ENCODE data around the gene BRD9.
"Not testable (repeated sequence)": the region's sequence is repeated elsewhere in the genome, so short reads cannot be mapped to it uniquely, and the experiment has no call there.

Gene BRD9

GRCh38 chr5:902129-902916 lies 9.7 kb upstream of the BRD9 start:
- DNase-seq, result no peak

- no peak for DNase-seq
Measured at GRCh38 chr5:900781-901180, 8.2 kb upstream of the BRD9 start.

GRCh38 chr5:893711-894110 lies 1.1 kb upstream of the BRD9 start:
- no peak for DNase-seq

GRCh38 chr5:893137-893506 lies 521 bp upstream of the BRD9 start:
- no peak for DNase-seq

GRCh38 chr5:891837-892393 lies 686 bp downstream of the BRD9 start:
- peak; percentile 3 for DNase-seq

GRCh38 chr5:891117-891836 lies 1.3 kb downstream of the BRD9 start:
- no peak for DNase-seq

GRCh38 chr5:889075-889710 lies 3.4 kb downstream of the BRD9 start:
- DNase-seq, result no peak

- no peak for DNase-seq
Measured at GRCh38 chr5:888638-889035, 4.0 kb downstream of the BRD9 start.

- no peak for DNase-seq
Measured at GRCh38 chr5:887947-888637, 4.5 kb downstream of the BRD9 start.

GRCh38 chr5:886716-887325 lies 5.8 kb downstream of the BRD9 start:
- DNase-seq, result no peak

- DNase-seq, result no peak
Measured at GRCh38 chr5:886036-886435, 6.6 kb downstream of the BRD9 start.

- no peak for DNase-seq
Measured at GRCh38 chr5:885529-885928, 7.1 kb downstream of the BRD9 start.

GRCh38 chr5:885127-885442 lies 7.5 kb downstream of the BRD9 start:
- no peak for DNase-seq

GRCh38 chr5:884345-885126 lies 8.1 kb downstream of the BRD9 start:
- DNase-seq, result no peak

- DNase-seq, result no peak
Measured at GRCh38 chr5:883475-884181, 9.0 kb downstream of the BRD9 start.

GRCh38 chr5:882253-883183 lies 10.1 kb downstream of the BRD9 start:
- DNase-seq, result no peak

GRCh38 chr5:881551-881935 lies 11.1 kb downstream of the BRD9 start:
- DNase-seq, result no peak

- no peak for DNase-seq
Measured at GRCh38 chr5:880816-881550, 11.6 kb downstream of the BRD9 start.

GRCh38 chr5:878677-879076 lies 13.9 kb downstream of the BRD9 start:
- not testable (repeated sequence) for DNase-seq

GRCh38 chr5:878125-878524 lies 14.5 kb downstream of the BRD9 start:
- DNase-seq, result no peak
